HG02571 (cell line): ENCODE measurements around the gene EMILIN2.

Experiments used
- ATAC-seq: cut with Tn5 transposase; IDR thresholded peaks from one replicate; pipeline ENCODE4 v1.9.1; 2021; ENCODE audit warnings: mild to moderate bottlenecking, moderate library complexity; ENCODE audit not compliant: unreplicated experiment

Gene EMILIN2

GRCh38 chr18:2897448-2898185 is 50.8 kb downstream of the EMILIN2 start:
- ATAC-seq: no peak

DNA sequence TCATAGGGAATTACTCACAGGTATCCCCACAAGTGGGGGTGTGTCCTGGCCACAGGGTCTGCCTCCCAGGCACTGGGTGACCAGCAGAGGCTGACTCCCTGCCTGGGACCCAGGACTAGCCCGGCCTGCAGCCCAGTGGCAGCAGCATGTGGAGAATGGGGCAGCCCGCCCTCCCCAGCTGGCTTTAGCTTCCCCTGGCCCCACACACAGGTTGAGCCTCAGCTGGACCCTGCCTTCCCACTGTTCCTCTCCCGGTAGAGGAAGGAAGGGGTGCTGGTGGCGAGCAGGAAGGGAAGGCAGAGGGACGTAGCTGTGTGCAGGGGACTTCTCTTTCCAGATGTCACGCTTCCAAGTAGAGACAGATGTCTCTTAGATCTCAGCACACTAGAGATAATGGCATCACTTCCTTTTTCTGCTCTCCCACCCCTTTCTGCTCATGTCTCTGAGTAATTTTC is 51.4 kb downstream of the EMILIN2 start:
- ATAC-seq: no peak

- ATAC-seq: no peak
These were observed 54.0 kb downstream of the EMILIN2 start for GRCh38 chr18:2900684-2901422.

- ATAC-seq: no peak
These were observed 54.7 kb downstream of the EMILIN2 start for GRCh38 chr18:2901423-2901985.

DNA sequence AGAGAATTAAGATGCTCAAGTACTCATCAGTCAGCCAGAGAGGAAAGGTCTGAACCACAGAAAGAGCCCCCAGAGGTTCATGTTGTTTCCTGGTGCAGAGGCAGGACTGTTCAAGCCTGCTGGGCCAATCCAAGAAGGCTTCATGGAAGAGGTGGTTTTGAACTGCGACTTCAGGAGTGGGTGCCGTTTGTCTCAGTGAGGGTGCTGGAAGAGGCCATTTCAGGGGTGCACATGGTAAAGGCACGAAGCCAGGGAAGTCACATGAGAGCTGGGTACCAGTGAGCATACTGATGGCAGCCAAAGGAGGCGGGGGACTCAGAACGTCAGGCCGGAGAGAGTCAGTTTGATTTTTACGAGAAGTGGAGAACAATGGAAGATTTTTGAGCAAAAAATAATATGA is 55.5 kb downstream of the EMILIN2 start:
- ATAC-seq: no peak

DNA sequence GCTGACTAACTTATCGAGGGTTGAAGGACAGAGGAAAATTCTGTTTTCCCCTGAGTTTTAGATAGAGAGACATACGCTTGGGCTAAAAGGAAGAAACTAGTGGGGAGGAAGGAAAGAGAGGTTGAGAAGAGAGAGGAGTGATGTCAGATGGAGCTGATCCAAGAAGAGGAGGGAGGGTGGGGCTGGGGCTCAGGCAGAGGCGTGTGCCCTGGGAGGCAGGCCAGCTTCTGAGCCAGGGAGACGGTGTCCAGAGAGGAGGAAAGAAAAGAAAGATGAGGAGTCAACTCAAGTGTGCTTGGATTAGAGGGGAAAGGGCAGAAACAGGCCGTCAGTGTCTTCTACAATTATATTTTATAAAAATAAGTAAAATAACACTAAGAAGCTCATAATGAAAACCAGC is 56.2 kb downstream of the EMILIN2 start:
- no peak for ATAC-seq

DNA sequence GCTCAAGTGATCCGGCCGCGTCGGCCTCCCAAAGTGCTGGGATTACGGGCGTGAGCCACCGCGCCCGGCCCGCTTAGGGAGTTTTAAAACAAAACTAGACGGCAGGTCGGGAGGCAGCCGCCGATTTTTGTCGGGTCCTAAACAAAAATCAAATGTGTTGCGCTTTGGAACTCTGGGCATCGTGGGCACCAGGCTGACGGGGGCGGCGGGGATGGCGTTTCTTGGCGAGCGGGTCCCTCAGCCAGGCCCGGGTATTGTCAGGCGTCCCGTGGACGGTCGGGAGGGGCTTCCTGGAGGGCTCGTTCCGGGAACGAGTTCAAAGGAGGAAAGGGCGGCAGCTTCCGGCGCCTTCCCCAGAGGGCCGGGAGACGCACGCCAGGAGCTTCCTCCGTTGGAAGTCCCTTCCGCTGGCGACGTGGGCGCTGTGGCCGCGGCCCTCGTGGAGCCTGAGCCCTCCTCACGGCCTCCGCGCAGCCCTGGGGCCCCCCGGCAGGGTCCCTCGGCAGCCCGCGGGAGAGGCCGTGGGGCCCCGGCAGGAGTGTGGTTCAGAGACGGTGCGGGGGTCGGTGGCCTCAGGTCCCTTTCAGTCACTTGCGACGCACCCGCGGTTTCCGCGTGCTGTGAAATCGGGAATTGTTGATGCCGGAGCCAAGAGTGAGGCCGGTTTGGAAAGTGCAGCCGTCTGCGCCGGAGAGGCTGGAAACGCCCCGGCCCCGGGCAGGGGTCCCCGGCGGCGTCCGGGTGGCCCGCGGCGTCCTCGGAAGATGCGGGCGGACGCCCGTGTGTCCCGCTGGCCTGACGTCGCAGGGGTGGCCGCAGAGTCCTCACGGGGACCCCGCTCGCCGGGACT is 59.3 kb downstream of the EMILIN2 start:
- peak; percentile 30 for ATAC-seq

DNA sequence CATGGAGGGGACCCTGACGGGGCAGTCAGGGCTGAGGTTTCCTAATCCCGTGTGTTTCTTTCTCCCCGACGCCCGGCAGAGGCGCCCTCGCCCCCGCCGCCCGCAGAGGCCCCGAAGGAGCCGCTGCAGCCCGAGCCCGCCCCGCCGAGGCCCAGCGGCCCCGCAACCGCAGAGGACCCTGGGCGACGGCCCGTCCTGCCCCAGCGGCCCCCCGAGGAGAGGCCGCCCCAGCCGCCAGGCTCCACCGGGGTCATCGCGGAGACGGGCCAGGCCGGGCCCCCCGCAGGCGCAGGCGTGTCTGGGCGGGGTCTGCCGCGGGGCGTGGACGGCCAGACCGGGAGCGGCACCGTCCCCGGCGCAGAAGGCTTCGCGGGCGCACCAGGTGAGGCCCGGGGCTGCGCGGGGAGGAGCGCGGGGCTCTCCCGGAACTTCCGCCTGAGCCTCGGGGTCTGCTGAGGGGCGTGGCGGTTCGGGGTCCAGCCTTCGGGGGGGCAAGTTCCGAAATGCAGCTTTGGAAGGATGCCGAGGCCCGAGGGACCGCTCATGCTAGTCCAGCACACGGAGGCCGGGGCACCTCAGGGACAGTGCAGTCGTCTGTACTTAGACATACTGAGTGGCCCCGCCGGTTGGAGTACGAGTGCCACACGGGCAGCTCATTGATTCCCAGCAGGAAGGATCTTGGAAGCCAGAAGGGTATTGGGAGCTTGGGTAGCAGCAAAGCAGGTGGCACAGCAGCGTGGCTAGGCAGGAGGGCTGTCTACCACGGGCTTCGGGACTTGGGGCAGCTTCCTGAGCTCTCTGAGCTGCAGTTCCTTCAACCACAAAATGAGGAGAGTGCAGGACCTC is 60.1 kb downstream of the EMILIN2 start:
- ATAC-seq: peak; percentile 53

DNA sequence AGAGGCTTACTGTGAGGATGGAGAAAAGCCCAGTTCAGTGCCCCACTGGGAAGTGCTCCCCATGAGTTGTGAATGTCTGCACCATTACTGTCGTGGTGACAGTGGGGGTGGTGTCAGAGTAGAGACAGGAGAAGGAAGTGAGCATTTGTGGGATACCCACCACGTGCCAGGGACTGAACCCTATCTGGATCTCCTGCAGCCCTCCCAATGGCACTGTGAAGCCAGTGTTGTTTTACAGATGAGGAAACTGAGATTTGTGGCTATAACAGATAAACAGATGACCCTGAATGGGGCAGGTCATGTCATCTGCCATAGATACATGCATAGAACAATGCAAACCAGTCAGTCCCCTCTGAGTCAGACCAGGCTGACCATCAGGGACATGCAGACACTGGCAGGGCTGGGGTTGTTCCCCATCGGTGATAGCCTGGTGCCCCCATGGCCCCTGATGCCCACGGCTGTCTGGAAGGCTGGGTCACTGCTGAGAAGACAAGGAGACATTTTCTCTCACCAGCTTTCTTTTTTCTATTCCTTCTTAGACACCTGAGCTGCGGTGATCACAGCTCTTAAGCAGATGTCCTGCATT is 60.8 kb downstream of the EMILIN2 start:
- no peak for ATAC-seq

GRCh38 chr18:2908166-2908945 is 61.5 kb downstream of the EMILIN2 start:
- no peak for ATAC-seq

GRCh38 chr18:2908946-2909335 is 62.1 kb downstream of the EMILIN2 start:
- no peak for ATAC-seq

- ATAC-seq: no peak
These were observed 62.8 kb downstream of the EMILIN2 start for GRCh38 chr18:2909431-2910140.

- no peak for ATAC-seq
These were observed 63.5 kb downstream of the EMILIN2 start for GRCh38 chr18:2910261-2910660.

- ATAC-seq: no peak
These were observed 64.1 kb downstream of the EMILIN2 start for GRCh38 chr18:2910751-2911425.

DNA sequence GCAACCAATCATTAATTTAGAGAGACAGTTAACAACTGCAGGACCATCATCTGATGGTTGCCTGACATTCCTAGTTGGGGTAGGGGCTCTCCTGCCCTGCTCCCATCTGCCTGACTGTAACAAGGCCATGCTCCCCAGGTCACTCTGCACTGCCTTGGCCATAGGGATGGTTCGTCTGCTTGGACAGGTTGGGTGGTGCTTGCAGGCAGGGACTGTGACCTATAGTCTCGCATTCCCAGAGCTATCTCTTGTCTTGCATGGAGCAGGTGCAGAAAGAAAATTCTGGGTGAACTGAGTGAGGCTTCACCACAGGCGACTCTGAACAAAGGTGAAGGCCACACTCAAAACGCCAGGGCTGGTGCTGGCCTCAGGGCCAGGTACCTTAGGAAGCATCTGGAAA is 64.7 kb downstream of the EMILIN2 start:
- no peak for ATAC-seq

DNA sequence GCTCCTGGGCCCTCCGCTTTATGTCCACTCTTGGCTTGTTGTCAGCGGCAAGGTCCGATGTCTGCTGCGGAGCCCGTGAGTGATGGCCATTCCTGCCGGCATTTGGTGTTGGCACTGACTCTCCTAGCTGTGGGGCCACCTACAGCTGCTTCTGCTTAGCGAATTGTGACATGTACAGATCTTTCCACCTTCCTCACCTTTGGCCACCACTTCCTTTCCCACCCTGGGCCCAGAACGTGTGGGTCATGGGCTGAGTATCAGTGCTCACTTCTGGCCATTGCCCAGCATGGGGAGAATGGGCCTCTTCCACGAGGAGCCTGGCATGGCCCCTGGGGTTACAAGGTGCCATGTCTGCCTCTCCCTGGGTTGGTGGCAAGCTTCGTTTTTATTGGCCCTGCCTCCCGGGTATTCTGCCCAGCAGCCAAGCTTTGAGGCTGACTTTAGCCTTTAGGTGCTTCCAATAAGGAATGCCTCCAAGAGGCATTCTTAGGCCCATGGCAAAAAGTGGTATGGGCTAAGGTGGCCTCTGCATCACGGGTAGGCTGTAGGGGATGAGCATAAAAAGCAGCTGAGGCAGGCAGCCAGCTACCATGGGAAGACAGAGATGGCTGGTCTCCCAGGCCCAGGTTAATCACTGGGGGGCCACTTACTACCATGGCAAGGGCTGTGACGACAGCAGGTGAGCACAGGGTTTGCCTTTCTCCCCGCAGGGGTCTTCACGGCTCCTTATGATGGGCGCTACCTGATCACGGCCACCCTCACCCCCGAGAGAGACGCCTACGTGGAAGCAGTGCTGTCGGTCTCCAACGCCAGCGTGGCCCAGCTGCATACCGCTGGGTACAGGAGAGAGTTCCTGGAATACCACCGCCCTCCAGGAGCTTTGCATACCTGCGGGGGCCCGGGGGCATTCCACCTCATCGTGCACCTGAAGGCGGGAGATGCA is 65.8 kb downstream of the EMILIN2 start:
- no peak for ATAC-seq
